Mesenteric fat pad (tissue), 1 donor: ENCODE results near the gene CDH13. TPM values are rescaled to one million over a fixed set of nuclear protein-coding genes. Genes with fewer than 3 reads are reported as not detected.

Experiments
- DNase-seq: peaks from one replicate; pipeline ENCODE4 v3.0.0-alpha.2; 2020; ENCODE audit warnings: low spot score
- total RNA-seq: library from RNA; stranded (reverse); fragmentation: NEBNext Ultra II Directional; extraction: Animal tissue kit (Norgen Biotek cat#: 25700); gene quantifications from one replicate; pipeline ENCODE4 v1.2.1, GENCODE V29; 2021
- donor health status: DM: yes; HTN: yes; CAD: no.

Gene CDH13
- total RNA-seq, 1 donor from 2014 or later = 18.3 TPM

GRCh38 chr16:83272843-83273242 lies 646.1 kb downstream of the CDH13 start:
- DNase-seq = no peak

GRCh38 chr16:83273504-83274173 lies 646.9 kb downstream of the CDH13 start:
- DNase-seq = no peak

GRCh38 chr16:83279251-83279650 lies 652.5 kb downstream of the CDH13 start:
- DNase-seq = no peak

- no peak for DNase-seq
These were observed 659.2 kb downstream of the CDH13 start for GRCh38 chr16:83285921-83286320.

GRCh38 chr16:83296505-83296904 lies 669.7 kb downstream of the CDH13 start:
- DNase-seq = no peak

- DNase-seq = no peak
These were observed 671.8 kb downstream of the CDH13 start for GRCh38 chr16:83298541-83298940.

- no peak for DNase-seq
These were observed 673.6 kb downstream of the CDH13 start for GRCh38 chr16:83300326-83300725.

GRCh38 chr16:83301971-83302370 lies 675.2 kb downstream of the CDH13 start:
- DNase-seq = no peak

- DNase-seq = no peak
These were observed 676.1 kb downstream of the CDH13 start for GRCh38 chr16:83302853-83303252.

- DNase-seq = no peak
These were observed 678.3 kb downstream of the CDH13 start for GRCh38 chr16:83305092-83305491.

- no peak for DNase-seq
These were observed 680.3 kb downstream of the CDH13 start for GRCh38 chr16:83306961-83307593.

- no peak for DNase-seq
These were observed 680.8 kb downstream of the CDH13 start for GRCh38 chr16:83307594-83307992.

GRCh38 chr16:83308414-83308813 lies 681.6 kb downstream of the CDH13 start:
- no peak for DNase-seq

- no peak for DNase-seq
These were observed 684.0 kb downstream of the CDH13 start for GRCh38 chr16:83310816-83311215.

- DNase-seq = no peak
These were observed 685.4 kb downstream of the CDH13 start for GRCh38 chr16:83312015-83312717.

GRCh38 chr16:83312718-83313245 lies 686.0 kb downstream of the CDH13 start:
- DNase-seq = no peak

- DNase-seq = no peak
These were observed 688.5 kb downstream of the CDH13 start for GRCh38 chr16:83315271-83315670.

- DNase-seq = no peak
These were observed 689.7 kb downstream of the CDH13 start for GRCh38 chr16:83316458-83316857.

- DNase-seq = no peak
These were observed 691.6 kb downstream of the CDH13 start for GRCh38 chr16:83318390-83318789.

GRCh38 chr16:83328936-83329335 lies 702.2 kb downstream of the CDH13 start:
- DNase-seq = no peak

- DNase-seq = no peak
These were observed 702.7 kb downstream of the CDH13 start for GRCh38 chr16:83329441-83329840.

GRCh38 chr16:83330251-83330650 lies 703.5 kb downstream of the CDH13 start:
- no peak for DNase-seq
